HEK293 (cell line): ENCODE measurements around the gene ANK2.

Experiments
- CTCF ChIA-PET: fragments of 350-600 bp; formaldehyde crosslinking; extraction: SDS; loops from one replicate; lab custom pipeline; 2021; ENCODE audit warnings: antibody characterized with exemption; lab: Yijun Ruan, JAX
- POLR2A ChIA-PET: fragments of 300-600 bp; formaldehyde crosslinking; extraction: SDS; loops from one replicate; lab custom pipeline; 2020; ENCODE audit warnings: antibody characterized with exemption, inconsistent platforms; lab: Yijun Ruan, JAX
- H3K27ac ChIP-seq: fragments of 200-500 bp; sonication (Bioruptor generic); 2 replicates; pipeline ENCODE4 v1.5.1; 2014; ENCODE audit warnings: low read depth, low read length, control low read depth, inconsistent platforms; ENCODE audit errors: extremely low read depth
- H3K36me3 ChIP-seq, 2 experiments: fragments of 200-500 bp in 1 of 2; sonication (Bioruptor generic) in 1 of 2; 1 replicate in 1 of 2; 2 replicates in 1 of 2; pipeline ENCODE4 v1.5.1; 2014 to 2017; ENCODE audit warnings: inconsistent platforms in 2 of 2, low read length in 2 of 2; ENCODE audit not compliant: control insufficient read depth in 2 of 2, insufficient read depth in 1 of 2
- H3K4me1 ChIP-seq: fragments of 200-500 bp; sonication (Bioruptor generic); 2 replicates; pipeline ENCODE4 v1.5.1; 2014; ENCODE audit warnings: mild to moderate bottlenecking, low read length, inconsistent platforms; ENCODE audit not compliant: control insufficient read depth, insufficient read depth
- H3K4me3 ChIP-seq: 2 replicates; pipeline ENCODE4 v1.5.1; 2011; ENCODE audit warnings: low read depth, mild to moderate bottlenecking, control low read depth, low read length, moderate library complexity
- H3K9me3 ChIP-seq: fragments of 200-500 bp; sonication (Bioruptor generic); 2 replicates; pipeline ENCODE4 v1.5.1; 2014; ENCODE audit warnings: low read depth, low read length, inconsistent platforms; ENCODE audit not compliant: control insufficient read depth, insufficient read depth
- GLI2 ChIP-seq: fragments of 450-650 bp; formaldehyde crosslinking; IDR thresholded peaks from 2 replicates; pipeline ENCODE4; 2017; ENCODE audit warnings: missing biosample characterization, missing genetic modification characterization, low read depth, borderline replicate concordance
- SCRT1 ChIP-seq: fragments of 450-650 bp; formaldehyde crosslinking; IDR thresholded peaks from 2 replicates; pipeline ENCODE4 v1.5.1; 2016; ENCODE audit warnings: missing biosample characterization, missing genetic modification characterization, borderline replicate concordance
- ZBTB21 ChIP-seq: fragments of 450-650 bp; formaldehyde crosslinking; IDR thresholded peaks from 2 replicates; pipeline ENCODE4 v1.5.1; 2017; ENCODE audit warnings: missing biosample characterization, missing genetic modification characterization
- ZNF157 ChIP-seq: fragments of 450-650 bp; formaldehyde crosslinking; IDR thresholded peaks from 2 replicates; pipeline ENCODE4 v1.5.1; 2016; ENCODE audit warnings: missing biosample characterization, missing genetic modification characterization
- ZNF266 ChIP-seq: fragments of 450-650 bp; formaldehyde crosslinking; IDR thresholded peaks from 2 replicates; pipeline ENCODE4 v1.5.1; 2016; ENCODE audit warnings: missing biosample characterization, missing genetic modification characterization, low read depth
- ZNF302 ChIP-seq: fragments of 450-650 bp; formaldehyde crosslinking; IDR thresholded peaks from 2 replicates; pipeline ENCODE4 v1.5.1; 2016; ENCODE audit warnings: missing biosample characterization, missing genetic modification characterization, low read depth
- ZNF404 ChIP-seq: fragments of 450-650 bp; formaldehyde crosslinking; IDR thresholded peaks from 2 replicates; pipeline ENCODE4 v1.5.1; 2017; ENCODE audit warnings: missing biosample characterization, missing genetic modification characterization
- ZNF530 ChIP-seq: fragments of 450-650 bp; formaldehyde crosslinking; IDR thresholded peaks from 2 replicates; pipeline ENCODE4 v1.5.1; 2016; ENCODE audit warnings: low read depth, missing biosample characterization, missing genetic modification characterization
- ZNF548 ChIP-seq: fragments of 450-650 bp; formaldehyde crosslinking; IDR thresholded peaks from 2 replicates; pipeline ENCODE4 v1.5.1; 2016; ENCODE audit warnings: missing biosample characterization, missing genetic modification characterization
- ZNF660 ChIP-seq: fragments of 450-650 bp; IDR thresholded peaks from 2 replicates; pipeline ENCODE4 v1.5.1; 2018; ENCODE audit warnings: missing biosample characterization, mild to moderate bottlenecking, missing genetic modification characterization
- ZNF664 ChIP-seq: fragments of 450-650 bp; formaldehyde crosslinking; IDR thresholded peaks from 2 replicates; pipeline ENCODE4 v1.5.1; 2016; ENCODE audit warnings: missing biosample characterization, missing genetic modification characterization
- ZNF747 ChIP-seq: fragments of 450-650 bp; formaldehyde crosslinking; IDR thresholded peaks from 2 replicates; pipeline ENCODE4 v1.5.1; 2016; ENCODE audit warnings: missing biosample characterization, missing genetic modification characterization
- ZNF785 ChIP-seq: fragments of 450-650 bp; formaldehyde crosslinking; IDR thresholded peaks from 2 replicates; pipeline ENCODE4 v1.5.1; 2016; ENCODE audit warnings: missing biosample characterization, missing genetic modification characterization
- ZNF792 ChIP-seq: fragments of 450-650 bp; formaldehyde crosslinking; IDR thresholded peaks from 2 replicates; pipeline ENCODE4 v1.5.1; 2016; ENCODE audit warnings: missing biosample characterization, missing genetic modification characterization
- TF ChIP-seq, protein P1 (sequence below): fragments of 450-650 bp; formaldehyde crosslinking; IDR thresholded peaks from 2 replicates; pipeline ENCODE4 v1.5.1; 2016; ENCODE audit warnings: missing biosample characterization, missing genetic modification characterization
- TF ChIP-seq, protein P2 (sequence below): fragments of 450-650 bp; formaldehyde crosslinking; IDR thresholded peaks from 2 replicates; pipeline ENCODE4 v1.5.1; 2016; ENCODE audit warnings: missing biosample characterization, missing genetic modification characterization, borderline replicate concordance
- TF ChIP-seq, protein P3 (sequence below): fragments of 450-650 bp; formaldehyde crosslinking; IDR thresholded peaks from 2 replicates; pipeline ENCODE4 v1.5.1; 2017; ENCODE audit warnings: missing biosample characterization, missing genetic modification characterization
- TF ChIP-seq, protein P4 (sequence below): fragments of 450-650 bp; formaldehyde crosslinking; IDR thresholded peaks from 2 replicates; pipeline ENCODE4 v1.5.1; 2016; ENCODE audit warnings: missing biosample characterization, missing genetic modification characterization
- TF ChIP-seq, protein P5 (sequence below): fragments of 450-650 bp; formaldehyde crosslinking; conservative IDR thresholded peaks from 2 replicates; pipeline ENCODE4 v1.5.1; 2016; ENCODE audit warnings: low read depth, missing biosample characterization, missing genetic modification characterization

The ANK2 gene

DNA sequence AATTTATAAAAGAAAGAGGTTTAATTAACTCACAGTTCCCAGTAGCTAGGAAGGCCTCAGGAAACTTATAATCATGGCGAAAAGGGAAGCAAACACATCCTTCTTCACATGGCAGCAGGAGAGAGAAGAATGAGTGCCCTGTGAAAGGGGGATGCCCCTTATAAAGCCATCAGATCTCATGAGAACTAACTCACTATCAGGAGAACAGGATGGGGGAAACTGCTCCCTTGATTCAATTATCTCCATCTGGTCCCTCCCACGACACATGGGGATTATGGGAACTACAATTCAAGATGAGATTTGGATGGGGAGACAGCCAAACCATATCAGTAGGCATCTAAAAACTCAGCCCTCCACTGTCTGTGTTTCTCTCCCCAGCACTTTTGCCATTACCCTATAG lies 22.4 kb downstream of the ANK2 start (continued):
- TF ChIP-seq, protein P1, sequence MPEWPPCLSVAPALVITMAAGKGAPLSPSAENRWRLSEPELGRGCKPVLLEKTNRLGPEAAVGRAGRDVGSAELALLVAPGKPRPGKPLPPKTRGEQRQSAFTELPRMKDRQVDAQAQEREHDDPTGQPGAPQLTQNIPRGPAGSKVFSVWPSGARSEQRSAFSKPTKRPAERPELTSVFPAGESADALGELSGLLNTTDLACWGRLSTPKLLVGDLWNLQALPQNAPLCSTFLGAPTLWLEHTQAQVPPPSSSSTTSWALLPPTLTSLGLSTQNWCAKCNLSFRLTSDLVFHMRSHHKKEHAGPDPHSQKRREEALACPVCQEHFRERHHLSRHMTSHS (tag by site-specific recombination): no peak
- TF ChIP-seq, protein P2, sequence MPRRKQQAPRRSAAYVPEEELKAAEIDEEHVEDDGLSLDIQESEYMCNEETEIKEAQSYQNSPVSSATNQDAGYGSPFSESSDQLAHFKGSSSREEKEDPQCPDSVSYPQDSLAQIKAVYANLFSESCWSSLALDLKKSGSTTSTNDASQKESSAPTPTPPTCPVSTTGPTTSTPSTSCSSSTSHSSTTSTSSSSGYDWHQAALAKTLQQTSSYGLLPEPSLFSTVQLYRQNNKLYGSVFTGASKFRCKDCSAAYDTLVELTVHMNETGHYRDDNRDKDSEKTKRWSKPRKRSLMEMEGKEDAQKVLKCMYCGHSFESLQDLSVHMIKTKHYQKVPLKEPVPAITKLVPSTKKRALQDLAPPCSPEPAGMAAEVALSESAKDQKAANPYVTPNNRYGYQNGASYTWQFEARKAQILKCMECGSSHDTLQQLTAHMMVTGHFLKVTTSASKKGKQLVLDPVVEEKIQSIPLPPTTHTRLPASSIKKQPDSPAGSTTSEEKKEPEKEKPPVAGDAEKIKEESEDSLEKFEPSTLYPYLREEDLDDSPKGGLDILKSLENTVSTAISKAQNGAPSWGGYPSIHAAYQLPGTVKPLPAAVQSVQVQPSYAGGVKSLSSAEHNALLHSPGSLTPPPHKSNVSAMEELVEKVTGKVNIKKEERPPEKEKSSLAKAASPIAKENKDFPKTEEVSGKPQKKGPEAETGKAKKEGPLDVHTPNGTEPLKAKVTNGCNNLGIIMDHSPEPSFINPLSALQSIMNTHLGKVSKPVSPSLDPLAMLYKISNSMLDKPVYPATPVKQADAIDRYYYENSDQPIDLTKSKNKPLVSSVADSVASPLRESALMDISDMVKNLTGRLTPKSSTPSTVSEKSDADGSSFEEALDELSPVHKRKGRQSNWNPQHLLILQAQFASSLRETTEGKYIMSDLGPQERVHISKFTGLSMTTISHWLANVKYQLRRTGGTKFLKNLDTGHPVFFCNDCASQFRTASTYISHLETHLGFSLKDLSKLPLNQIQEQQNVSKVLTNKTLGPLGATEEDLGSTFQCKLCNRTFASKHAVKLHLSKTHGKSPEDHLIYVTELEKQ (tag by site-specific recombination): no peak
- TF ChIP-seq ZNF785 (no peak), GLI2 (no peak), ZNF266 (tag by site-specific recombination) (no peak)
- TF ChIP-seq, protein P3, sequence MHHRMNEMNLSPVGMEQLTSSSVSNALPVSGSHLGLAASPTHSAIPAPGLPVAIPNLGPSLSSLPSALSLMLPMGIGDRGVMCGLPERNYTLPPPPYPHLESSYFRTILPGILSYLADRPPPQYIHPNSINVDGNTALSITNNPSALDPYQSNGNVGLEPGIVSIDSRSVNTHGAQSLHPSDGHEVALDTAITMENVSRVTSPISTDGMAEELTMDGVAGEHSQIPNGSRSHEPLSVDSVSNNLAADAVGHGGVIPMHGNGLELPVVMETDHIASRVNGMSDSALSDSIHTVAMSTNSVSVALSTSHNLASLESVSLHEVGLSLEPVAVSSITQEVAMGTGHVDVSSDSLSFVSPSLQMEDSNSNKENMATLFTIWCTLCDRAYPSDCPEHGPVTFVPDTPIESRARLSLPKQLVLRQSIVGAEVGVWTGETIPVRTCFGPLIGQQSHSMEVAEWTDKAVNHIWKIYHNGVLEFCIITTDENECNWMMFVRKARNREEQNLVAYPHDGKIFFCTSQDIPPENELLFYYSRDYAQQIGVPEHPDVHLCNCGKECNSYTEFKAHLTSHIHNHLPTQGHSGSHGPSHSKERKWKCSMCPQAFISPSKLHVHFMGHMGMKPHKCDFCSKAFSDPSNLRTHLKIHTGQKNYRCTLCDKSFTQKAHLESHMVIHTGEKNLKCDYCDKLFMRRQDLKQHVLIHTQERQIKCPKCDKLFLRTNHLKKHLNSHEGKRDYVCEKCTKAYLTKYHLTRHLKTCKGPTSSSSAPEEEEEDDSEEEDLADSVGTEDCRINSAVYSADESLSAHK (tag by site-specific recombination): no peak
- TF ChIP-seq, all 188 proteins: peak for 0

DNA sequence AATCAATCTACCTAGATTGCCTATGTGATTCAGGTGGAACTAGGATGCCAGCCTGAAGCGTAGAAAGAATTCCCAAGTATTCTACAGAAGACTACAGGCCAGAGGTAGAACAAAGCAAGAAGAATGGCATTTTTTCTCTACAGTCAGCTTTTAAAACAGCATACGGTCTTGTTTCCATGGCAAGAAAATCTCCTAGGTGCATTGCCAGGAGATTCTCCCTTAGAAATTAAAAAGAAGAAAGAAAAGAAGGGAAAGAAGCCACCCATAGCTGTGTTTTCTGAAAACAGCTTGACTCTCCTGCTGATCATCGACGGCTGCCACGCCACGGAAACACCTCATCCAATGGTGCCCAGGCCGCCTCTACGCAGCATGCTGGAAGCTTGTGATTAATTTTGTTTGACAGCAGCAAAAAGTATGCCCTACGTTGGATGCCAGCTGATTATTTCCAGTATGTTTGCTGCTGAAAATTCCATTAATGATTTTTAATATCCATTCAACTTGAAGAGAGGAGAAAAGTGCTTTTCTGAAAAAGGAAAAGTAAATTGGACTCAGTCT lies 24.1 kb downstream of the ANK2 start:
- Histone ChIP-seq H3K4me3 (no peak overlapping the region), H3K9me3 (no peaks in the 10 kb centered on the region), H3K4me1 (no peaks in the 10 kb centered on the region; the same call in 1 of the 2 replicates), H3K27ac (no peak overlapping the region), H3K36me3 (no peaks in the 10 kb centered on the region)
- POLR2A ChIA-PET: no interaction called here
- TF ChIP-seq ZNF548 (tag by site-specific recombination) (no peak), ZNF792 (tag by site-specific recombination) (no peak), ZNF747 (tag by site-specific recombination) (no peak), ZNF302 (tag by site-specific recombination) (no peak), ZNF664 (tag by site-specific recombination) (no peak), ZNF404 (tag by site-specific recombination) (no peak), SCRT1 (tag by site-specific recombination) (no peak), ZNF660 (tag by site-specific recombination) (no peak), ZNF530 (tag by site-specific recombination) (no peak), ZNF157 (tag by site-specific recombination) (no peak), ZBTB21 (tag by site-specific recombination) (no peak)
- TF ChIP-seq, protein P4, sequence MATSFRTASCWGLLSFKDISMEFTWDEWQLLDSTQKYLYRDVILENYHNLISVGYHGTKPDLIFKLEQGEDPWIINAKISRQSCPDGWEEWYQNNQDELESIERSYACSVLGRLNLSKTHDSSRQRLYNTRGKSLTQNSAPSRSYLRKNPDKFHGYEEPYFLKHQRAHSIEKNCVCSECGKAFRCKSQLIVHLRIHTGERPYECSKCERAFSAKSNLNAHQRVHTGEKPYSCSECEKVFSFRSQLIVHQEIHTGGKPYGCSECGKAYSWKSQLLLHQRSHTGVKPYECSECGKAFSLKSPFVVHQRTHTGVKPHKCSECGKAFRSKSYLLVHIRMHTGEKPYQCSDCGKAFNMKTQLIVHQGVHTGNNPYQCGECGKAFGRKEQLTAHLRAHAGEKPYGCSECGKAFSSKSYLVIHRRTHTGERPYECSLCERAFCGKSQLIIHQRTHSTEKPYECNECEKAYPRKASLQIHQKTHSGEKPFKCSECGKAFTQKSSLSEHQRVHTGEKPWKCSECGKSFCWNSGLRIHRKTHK: no peak
- TF ChIP-seq, protein P5, sequence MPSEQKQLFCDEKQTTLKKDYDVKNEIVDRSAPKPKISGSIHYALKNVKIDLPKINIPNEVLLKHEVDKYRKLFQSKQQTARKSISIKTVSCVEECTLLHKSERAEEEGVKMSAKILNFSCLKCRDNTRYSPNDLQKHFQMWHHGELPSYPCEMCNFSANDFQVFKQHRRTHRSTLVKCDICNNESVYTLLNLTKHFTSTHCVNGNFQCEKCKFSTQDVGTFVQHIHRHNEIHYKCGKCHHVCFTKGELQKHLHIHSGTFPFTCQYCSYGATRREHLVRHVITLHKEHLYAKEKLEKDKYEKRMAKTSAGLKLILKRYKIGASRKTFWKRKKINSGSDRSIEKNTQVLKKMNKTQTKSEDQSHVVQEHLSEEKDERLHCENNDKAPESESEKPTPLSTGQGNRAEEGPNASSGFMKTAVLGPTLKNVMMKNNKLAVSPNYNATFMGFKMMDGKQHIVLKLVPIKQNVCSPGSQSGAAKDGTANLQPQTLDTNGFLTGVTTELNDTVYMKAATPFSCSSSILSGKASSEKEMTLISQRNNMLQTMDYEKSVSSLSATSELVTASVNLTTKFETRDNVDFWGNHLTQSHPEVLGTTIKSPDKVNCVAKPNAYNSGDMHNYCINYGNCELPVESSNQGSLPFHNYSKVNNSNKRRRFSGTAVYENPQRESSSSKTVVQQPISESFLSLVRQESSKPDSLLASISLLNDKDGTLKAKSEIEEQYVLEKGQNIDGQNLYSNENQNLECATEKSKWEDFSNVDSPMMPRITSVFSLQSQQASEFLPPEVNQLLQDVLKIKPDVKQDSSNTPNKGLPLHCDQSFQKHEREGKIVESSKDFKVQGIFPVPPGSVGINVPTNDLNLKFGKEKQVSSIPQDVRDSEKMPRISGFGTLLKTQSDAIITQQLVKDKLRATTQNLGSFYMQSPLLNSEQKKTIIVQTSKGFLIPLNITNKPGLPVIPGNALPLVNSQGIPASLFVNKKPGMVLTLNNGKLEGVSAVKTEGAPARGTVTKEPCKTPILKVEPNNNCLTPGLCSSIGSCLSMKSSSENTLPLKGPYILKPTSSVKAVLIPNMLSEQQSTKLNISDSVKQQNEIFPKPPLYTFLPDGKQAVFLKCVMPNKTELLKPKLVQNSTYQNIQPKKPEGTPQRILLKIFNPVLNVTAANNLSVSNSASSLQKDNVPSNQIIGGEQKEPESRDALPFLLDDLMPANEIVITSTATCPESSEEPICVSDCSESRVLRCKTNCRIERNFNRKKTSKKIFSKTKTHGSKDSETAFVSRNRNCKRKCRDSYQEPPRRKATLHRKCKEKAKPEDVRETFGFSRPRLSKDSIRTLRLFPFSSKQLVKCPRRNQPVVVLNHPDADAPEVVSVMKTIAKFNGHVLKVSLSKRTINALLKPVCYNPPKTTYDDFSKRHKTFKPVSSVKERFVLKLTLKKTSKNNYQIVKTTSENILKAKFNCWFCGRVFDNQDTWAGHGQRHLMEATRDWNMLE (tag by site-specific recombination): no peak
- CTCF ChIA-PET: interaction anchor here (0.6 kb wide), 1 partner anchor 17 kb away, joined by 4 read pairs; no protein-coding TSS in a partner anchor
